NCI-H2107 (cell line): ENCODE measurements around the gene PPP2R5C.

ENCODE experiments used
- DNase-seq: peaks from one replicate; lab custom pipeline; 2025; lab: John Stamatoyannopoulos, UW

Gene PPP2R5C

DNA sequence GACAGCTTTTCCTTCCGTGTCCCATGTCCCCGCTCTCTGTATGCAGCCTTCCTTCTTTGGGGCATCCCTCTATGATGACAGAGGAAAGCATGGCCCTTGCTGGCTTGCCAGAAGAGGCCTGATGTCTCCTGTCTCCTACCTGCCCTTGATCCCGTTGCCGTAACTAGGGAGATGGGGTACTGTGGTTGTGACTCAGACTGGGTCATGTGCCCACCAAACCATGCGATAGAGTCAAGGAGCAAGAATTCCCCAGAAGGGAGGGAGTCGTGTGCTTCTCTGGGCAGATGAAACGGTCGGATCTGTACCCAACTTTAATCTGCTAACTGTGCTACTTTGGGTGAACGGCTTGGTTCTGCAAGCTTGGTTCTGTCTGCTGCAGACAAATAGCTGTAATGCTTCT is 103.8 kb downstream of the PPP2R5C start:
- DNase-seq: no peak

DNA sequence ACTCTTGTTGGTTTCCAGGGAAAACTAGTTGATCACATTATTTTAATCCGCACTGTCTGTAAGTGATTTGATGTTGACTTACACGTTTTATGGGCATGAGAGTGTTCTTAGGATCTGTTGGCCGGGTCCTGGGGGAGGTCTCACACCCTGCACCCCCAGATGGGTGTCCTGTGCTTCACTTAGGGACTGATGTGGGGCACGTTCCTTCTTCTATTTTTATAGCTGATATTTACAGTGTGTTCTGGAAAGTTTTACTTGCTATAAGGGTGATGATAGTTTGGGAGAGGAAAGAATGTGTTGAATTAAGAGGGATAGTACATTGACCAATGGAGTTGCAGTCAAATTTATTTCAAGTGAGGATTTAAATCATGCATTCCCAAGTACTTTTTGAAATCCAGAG is 106.3 kb downstream of the PPP2R5C start:
- no peak for DNase-seq

DNA sequence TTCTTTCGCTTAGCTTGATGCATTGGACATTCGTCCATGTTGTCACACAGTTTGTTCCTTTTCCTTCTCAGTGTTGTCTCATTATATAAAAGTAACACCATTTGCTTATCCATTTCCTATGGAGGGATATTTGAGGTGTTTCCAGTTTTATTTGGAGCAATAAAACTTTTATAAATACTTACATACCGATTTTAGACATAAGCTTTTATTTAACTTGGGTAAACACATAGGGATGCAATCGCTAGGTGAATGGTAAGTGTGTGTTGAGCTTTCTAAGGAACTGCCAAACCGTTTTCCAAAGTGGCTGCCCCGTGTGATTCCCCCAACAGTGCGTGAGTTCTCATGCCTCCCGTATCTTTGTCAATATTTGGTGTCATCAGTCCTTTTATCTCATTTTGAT is 107.7 kb downstream of the PPP2R5C start:
- no peak for DNase-seq

DNA sequence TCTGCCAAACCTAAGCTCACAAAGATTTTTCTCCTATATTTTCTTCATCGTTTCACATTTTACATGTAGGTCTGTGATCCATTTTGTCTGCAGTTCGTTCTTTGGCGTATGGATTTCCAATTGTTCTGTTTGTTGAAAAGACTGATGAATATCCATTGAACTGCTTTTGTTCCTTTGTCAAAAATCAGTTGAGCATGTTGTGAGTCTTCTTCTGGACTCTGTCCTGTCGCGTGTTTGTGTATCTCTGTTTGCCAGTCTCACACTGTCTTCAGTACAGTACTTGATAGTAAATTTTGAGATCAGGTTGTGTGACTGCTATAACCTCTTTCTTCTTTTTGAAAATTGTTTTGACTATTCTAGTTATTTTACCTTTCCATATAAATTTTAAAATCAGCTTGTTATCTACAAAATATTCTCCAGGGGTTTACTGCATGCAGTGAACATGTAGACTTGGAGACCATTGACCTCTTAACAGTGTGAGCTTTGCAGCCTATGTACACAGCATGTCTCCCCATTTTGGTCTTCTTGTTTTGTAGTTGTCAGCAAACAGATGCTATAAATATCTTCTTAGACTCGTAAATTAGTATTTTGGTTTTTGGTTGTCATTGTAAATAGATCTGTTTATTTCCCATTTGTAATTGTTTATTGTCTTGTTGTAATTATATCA is 108.9 kb downstream of the PPP2R5C start:
- no peak for DNase-seq

DNA sequence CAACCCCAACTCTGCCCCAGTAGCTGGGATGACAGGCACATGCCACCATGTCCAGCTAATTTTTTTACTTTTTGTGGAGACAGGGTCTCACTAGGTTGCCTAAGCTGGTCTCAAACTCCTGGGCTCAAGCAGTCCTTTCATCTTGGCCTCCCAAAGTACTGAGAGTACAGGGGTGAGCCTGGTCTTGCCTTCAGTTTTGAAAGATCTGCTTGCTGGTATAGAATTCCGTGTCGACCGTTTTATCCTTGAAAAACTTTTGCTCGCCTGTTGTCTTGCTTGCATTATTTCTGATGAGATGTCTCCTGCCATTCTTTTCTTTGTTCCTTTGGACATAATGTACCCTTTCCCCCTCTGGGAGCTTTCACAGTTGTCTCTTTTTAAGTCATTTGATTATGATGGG is 110.8 kb downstream of the PPP2R5C start:
- no peak for DNase-seq

DNA sequence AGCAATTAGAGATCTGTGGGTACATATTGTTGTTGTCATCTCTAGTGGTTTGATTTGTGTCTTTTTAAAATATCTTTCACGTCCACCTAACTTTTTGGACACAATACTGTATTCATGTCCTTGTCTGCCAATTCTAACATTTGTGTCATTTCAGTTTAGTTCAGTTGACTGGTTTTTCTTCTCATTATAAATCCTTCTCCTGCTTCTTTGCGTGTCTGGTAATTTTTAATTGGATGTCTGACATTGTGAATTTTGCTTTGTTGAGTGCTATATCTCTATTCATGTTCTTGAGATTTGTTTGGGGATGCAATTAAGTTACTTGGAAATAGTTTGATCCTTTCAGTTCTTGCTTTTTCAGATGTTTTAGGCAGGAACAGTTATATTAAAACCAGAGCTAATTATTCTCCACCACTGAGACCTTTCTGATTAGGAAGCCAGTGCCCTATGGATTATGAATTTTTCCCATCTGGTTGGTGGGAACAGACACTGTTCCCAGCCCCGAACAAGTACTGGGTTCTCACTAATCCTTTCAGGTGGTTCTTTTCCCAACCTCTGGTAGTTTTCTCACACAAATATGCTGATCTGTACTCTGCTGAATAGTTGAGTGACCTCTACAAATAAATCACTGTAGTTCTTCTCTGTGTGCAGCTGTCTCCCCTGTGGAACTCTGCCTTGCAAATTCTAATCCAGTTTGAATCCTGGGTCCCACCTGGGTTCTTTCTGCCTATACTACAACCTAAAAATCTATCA is 111.7 kb downstream of the PPP2R5C start:
- DNase-seq: no peak

DNA sequence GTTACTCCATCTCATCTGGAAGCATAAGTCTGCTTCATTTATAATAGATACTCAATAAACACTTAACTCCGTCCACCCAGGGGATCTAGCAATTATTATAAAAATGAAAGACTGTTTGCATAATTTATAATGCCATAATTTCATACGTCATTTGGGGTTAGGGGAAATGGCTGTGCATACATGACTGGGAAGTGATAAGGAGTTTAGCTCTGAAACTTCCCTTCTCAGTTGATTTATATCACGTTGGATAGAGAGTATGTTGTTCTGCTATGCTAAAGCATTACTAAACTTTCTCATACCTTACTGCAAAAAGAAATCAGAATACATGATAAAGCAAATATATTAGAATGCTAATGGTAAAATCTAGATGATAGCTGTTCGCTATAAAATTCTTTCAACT is 112.5 kb downstream of the PPP2R5C start:
- no peak for DNase-seq

DNA sequence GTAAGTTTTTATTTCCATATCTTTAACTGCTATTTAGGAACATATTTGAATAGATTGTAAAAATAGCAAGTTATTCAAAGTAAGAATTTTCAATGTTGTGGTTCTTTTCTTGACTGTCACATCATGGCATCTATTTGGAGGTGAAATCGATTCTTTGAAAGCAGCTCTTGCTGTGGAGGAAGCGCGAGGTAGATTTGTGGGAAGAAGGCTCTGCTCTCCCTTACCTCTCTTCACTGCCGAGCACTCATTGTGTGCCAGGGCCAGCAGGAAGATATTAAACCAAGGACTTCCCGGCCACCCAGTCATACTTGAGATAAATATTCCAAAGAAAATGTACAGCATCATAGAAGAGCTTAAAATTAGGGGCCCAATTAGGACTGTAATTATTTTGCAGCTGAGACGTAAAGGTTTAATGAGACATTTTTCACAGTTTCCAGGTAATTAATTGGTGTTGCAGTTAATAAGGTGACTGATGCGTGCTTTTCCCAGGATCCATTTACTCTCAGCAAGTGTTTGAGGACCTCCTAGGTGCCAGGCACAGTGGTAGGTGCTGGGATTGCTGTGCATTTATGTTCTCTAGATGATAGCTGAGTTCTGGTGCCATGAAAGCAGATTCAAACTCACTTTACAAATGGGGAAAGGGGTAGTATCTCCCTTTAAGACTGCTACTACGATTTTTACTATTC is 113.7 kb downstream of the PPP2R5C start:
- no peak for DNase-seq

DNA sequence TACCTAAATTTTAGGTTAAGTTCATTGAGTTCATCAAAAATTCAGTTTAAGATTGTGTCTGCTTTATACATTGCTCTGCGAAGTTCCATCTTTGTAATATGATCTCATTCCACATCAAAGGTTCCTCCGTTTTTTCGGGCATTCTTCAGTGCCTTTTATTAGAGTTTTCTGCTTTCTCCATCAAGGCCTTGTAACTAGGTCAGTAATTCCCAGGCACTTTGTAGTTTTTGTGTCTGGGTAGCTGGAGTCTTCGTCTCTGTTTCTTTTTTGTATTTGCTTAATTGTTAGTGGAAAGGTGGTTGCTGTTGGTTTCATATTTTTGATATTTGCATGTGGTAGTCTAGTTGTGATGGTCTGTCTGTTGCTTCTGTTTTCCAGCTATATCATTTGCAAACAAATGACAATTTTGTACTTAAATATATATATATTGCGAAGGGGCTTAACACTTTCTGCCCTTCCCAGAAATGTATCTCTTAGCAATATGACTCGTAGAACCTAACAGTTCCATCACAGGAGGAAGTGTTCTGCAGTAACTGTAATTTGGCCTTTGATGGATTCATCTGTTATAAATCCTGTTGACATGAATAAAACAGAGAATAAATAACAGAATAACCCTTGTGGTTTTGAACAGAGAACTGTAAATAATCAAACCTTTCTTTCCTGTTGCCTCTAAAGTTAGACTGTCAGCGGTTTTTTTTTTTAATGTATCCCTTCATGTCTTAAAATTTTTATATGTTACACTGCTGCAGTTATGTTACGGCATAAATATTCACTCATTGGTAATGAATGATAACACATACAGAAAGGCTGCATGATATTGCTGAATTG is 114.4 kb downstream of the PPP2R5C start:
- no peak for DNase-seq

DNA sequence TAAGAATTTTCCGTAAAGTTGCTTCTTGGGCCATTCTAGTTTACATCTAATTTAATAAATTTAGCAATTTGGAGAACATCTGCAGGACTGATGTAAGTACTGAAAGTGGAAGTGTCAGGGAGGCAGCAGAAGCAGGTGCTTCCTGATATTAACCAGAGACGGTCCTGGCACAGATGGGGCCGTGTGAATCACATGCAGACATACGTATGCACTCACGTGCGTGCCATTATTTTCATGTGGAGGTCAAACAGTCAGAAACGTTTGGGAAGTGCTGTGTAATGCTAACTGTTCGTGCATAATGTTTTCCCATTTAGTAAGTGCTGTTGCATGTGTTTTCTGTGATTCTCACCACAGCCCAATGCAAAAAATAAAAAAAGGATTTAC is 115.0 kb downstream of the PPP2R5C start:
- DNase-seq: no peak

DNA sequence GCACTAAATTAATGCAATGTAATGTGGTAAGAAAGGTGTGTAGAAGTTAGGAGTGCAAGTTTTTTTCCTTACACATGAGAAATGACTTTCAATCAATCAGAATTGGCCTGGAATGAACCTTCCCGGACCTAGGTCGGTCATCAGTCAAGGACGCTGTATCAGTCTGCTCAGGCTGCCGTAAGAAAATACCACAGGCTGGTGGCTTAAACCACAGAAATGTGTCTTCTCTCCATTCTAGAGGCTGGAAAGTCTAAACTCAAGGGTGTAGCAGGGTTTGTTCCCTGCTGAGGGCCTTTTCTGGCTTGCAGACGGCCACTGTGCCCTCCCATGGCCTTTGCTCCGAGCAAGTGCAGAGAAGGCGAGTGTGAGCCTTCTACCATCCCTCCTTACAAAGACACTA is 116.3 kb downstream of the PPP2R5C start:
- no peak for DNase-seq

DNA sequence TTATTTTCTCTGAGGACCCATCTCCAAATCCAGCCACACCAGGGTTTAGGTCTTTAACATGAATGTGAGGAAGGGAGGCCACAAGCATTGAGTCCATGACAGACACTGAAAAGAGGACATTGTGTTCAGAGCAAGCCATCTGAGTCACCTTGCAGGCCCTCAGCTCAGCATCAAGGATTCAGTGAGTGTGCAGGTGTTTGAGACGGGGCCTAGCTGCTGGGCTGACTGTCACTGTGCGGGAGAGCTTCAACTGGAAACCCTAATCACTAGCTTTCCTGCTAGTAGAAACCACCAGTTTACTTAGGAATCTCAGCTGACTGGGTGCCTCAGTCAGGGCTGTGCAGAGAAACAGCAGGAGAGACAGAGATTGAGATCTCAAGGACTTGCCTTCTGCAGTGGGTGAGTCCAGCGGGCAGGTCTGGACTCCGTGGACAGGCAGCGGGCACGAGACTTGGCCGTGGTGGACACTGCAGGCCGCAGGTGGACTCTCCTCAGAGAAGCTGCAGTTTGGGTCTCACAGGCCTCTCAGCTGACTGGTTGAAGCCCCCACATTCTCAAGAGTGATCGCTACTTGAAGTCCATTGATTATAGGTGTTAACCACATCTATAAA is 116.8 kb downstream of the PPP2R5C start:
- no peak for DNase-seq

DNA sequence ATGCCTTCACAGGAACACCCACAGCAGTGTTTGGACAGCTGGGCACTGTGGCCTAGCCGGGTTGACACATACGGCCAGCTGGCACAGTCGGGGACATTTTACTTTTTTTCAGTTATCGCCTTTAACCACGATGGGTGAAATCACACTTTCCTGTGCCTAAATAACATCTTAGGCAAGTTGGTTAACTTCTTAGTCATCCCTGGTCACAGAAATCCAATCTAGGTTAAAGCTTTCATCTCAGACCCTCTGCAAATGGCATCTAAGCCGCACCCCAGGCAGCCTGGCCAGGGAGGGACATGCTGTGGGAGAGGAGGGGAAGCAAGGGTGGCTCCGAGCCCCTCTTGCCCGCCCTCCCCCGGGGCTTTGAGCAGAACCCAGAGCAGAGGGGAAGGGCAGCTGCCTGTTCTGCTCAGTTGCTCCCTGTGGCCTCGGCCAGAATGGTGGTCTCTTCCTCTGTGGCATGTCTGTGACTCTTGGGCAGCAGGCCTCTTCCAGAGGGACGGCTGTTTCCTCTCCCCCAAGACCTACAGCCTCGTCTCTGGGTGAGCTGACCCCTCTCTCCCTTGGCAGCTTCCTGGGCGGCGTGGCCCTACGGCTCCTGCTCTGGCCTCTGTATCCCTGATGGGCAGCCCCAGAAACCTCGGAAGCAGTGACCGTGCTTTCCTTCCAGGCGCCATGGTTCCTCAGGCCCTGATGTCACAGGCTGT is 117.5 kb downstream of the PPP2R5C start:
- no peak for DNase-seq

DNA sequence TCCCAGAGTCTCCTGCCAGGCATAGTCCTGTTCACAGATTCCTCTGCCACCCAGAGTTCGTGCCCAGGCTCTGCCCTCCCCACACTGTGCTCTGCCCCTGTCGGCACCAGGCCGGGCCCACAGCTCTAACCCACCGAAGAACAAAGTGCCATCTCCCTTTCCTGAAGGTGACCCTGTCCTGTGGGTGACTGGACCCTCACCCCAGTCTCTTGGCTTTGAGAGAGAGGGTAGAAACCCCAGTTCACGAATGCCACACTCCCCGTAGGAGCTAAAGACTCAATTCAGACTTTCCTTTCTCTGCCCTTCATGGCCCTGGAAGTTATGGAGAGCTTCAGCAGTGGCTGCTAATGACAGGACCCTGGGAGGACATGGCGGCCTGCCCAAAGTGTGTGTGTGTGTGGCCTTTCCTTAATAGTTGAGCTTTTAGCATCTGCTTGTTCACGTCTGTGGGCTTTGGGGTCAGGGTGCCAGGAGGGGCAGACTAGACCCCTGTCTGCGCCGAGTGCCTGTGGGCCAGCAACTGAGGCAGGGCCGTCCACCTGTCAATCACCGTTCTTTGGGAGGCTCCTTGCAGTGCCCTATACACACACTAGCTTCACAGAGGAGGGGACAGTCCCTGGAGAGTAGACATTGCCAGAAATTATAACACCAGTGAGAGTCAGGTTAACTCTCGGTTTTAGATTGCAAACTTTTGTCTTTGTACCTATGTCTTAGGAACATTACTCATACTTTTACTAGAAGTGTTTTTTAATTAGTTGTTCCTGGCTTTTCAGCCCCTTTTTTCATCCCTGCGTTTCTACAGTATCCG is 118.2 kb downstream of the PPP2R5C start:
- DNase-seq: no peak

DNA sequence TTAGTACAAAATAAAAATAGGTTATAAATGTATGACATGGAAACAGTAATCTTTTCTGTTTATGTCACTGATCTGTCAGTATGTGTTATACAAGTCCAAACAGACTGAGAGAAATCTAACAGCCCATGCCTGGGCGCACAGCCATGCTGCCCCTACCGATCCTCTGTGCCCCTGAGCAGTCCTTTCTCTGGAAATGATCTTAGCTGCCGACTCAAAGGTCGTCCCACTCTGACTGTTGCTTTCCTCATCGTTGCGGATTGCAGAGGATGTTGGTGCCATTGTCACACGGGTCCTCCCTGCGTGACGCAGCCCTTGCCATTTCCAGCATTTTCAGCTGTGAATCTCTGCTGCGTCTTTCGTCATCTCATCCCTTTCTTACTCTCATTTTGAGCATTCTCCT is 119.9 kb downstream of the PPP2R5C start:
- no peak for DNase-seq

DNA sequence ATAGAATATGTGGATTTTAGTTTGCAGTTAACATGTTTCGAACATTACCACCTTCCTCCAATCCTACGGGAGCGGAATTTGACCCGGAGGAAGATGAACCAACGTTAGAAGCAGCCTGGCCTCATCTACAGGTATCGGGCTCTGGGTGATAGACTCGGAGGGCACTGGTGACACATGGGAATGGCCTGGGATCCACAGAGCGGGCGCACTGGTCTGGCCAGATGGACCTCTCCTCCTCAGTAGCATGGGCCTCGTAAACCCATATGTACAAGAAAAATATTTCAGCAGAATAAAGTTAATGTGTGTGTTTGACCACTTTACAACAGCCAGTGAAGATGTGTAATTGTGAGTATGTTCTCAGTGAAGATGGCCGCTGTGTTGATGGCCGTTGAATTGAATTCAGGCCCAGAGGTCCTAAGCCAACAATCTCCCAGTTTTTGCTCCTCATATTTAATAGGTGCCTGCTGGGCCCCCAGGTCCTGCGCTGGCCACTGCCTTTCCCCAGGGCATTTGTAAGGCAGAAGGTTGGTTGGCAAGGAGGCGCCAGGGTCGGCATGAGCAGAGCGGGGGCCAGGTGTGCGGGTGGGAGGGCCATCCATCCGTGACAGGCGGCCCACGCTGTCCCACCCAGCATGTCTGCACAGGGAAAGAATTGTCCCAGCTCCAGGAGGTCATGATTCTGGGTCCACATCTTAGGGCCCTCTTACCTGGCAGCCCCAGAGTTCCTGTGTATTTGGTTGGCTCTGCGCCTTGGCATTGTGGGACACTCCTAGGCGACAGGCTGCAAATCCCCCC is 120.8 kb downstream of the PPP2R5C start:
- DNase-seq: no peak

DNA sequence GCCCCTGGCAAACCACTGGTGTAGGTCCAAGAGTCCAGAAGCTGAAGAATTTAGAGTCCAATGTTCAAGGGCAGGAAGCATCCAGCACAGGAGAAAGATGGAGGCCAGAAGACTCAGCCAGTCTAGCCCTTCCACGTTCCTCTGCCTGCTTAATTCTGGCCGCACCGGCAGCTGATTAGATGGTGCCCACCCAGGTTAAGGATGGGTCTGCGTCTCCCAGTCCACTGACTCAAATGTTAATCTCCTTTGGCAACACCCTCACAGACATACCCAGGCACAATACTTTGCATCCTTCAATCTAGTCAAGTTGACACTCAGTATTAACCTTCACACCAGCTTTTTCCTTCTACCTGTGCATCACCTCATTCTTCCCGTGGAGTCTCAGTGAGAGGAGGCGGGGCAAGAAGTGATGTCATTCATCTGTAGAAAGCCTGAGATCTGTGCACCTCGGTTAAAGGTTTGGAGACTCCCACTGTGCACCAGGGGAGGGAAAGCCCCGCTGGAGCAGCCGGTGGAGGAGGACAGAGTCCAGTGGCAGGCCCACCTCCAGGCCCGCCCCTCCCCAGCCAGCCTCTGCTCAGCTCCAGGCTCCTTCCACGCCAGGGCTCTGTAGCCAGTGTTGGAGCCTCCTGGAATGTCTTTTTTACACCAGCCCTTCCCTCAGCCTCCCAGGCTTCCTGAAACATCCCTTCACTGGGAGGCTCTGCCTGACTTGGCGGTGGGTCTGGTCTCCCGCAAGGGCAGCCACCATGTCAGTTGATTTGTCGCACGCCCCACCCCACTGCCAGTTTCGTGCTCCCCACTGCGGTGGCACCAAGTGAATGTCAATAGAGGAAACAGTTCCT is 122.8 kb downstream of the PPP2R5C start:
- no peak for DNase-seq

DNA sequence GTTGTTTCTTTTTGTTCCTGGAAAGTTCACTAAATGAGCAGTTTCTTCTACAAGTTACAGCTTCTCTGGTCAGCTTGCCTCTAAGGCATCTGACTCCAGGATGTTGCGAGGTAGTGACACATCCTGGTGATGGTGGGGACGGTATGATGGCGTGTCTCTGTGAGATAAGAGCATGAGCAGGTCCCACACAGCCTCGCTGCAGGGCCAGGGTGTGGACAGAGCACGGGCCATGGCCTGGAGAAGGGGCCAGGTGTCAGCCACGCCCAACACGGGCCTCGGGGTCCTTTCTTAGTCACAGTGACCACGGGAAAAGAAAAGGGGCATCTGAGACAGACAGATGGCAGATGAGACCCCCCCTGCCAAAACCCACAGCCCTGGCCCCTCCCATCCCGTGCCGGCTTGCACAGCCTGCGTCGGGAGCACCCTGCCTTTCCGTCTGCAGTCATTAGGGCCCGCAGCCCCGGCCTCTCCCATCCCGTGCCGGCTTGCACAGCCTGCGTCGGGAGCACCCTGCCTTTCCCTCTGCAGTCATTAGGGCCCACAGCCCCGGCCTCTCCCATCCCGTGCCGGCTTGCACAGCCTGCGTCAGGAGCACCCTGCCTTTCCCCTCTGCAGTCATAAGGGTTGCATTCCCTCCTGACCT is 123.5 kb downstream of the PPP2R5C start:
- DNase-seq: no peak
